ENCODE data around the gene PRICKLE4. TPM values are rescaled to one million over a fixed set of nuclear protein-coding genes. Genes with fewer than 3 reads are reported as not detected.

Gene PRICKLE4
- total RNA-seq, 2 donors from 2014 or later = 11.4 to 11.6 TPM

- whole genome bisulfite sequencing = 100% methylated on average over 2 of the region's 2 CpGs
- intact Hi-C loops (cut with DNase I) = no loop called here
- no peaks in the 10 kb centered on the region for H3K36me3 ChIP-seq
- H3K27me3 ChIP-seq (replicated peaks; ENCODE audit: insufficient read depth) = no peaks in the 10 kb centered on the region
- no peak overlapping the region for H3K27ac ChIP-seq
- no peaks in the 10 kb centered on the region for H3K4me1 ChIP-seq (replicated peaks)
- no peak for TF ChIP-seq POLR2AphosphoS5 (IDR thresholded peaks at IDR 0.05)
- no peak for TF ChIP-seq CTCF (IDR thresholded peaks at IDR 0.05)
- no peak for TF ChIP-seq POLR2A (IDR thresholded peaks at IDR 0.05)
- H3K4me3 ChIP-seq = no peak overlapping the region
- no peaks in the 10 kb centered on the region for H3K9me3 ChIP-seq
- DNase-seq (ENCODE audit: low spot score) = no peak
Observed at GRCh38 chr6:41826343-41827022, 45.9 kb downstream of the PRICKLE4 start.

GRCh38 chr6:41832263-41832662, 51.7 kb downstream of the PRICKLE4 start:
- 92% methylated on average over 3 of the region's 3 CpGs for WGBS
- no peaks in the 10 kb centered on the region for H3K9me3 ChIP-seq
- DNase-seq (ENCODE audit: low spot score) = no peak
- no peaks in the 10 kb centered on the region for H3K27me3 ChIP-seq (replicated peaks; ENCODE audit: insufficient read depth)
- no peak overlapping the region for H3K4me3 ChIP-seq
- no peaks in the 10 kb centered on the region for H3K4me1 ChIP-seq (replicated peaks)
- no peaks in the 10 kb centered on the region for H3K36me3 ChIP-seq
- no peak overlapping the region for H3K27ac ChIP-seq
- TF ChIP-seq POLR2A (IDR thresholded peaks at IDR 0.05) = no peak
- TF ChIP-seq POLR2AphosphoS5 (IDR thresholded peaks at IDR 0.05) = no peak
- no peak for TF ChIP-seq CTCF (IDR thresholded peaks at IDR 0.05)
- intact Hi-C loops (cut with DNase I) = no loop called here

- 80% methylated on average over 5 of the region's 5 CpGs for WGBS
Observed at GRCh38 chr6:41836022-41836659, 55.6 kb downstream of the PRICKLE4 start.

GRCh38 chr6:41836660-41837052, 56.1 kb downstream of the PRICKLE4 start:
- no peak overlapping the region for H3K4me3 ChIP-seq
- no peak overlapping the region for H3K27ac ChIP-seq
- H3K9me3 ChIP-seq = no peaks in the 10 kb centered on the region
- TF ChIP-seq CTCF (IDR thresholded peaks at IDR 0.05) (no peak), POLR2AphosphoS5 (IDR thresholded peaks at IDR 0.05) (no peak), POLR2A (IDR thresholded peaks at IDR 0.05) (no peak)
- H3K27me3 ChIP-seq (replicated peaks; ENCODE audit: insufficient read depth) = no peaks in the 10 kb centered on the region
- 96% methylated on average over 2 of the region's 2 CpGs for WGBS
- H3K36me3 ChIP-seq = no peaks in the 10 kb centered on the region
- intact Hi-C loops (cut with DNase I) = no loop called here
- DNase-seq (ENCODE audit: low spot score) = no peak
- H3K4me1 ChIP-seq (replicated peaks) = no peaks in the 10 kb centered on the region

More at GRCh38 chr6:41836022-41836659, 55.6 kb downstream of the PRICKLE4 start:
- DNase-seq (ENCODE audit: low spot score) = no peak
- no peaks in the 10 kb centered on the region for H3K36me3 ChIP-seq
- H3K27me3 ChIP-seq (replicated peaks; ENCODE audit: insufficient read depth) = no peaks in the 10 kb centered on the region
- H3K4me1 ChIP-seq (replicated peaks) = no peaks in the 10 kb centered on the region
- H3K27ac ChIP-seq = no peak overlapping the region
- H3K9me3 ChIP-seq = no peaks in the 10 kb centered on the region
- intact Hi-C loops (cut with DNase I) = no loop called here
- no peak for TF ChIP-seq POLR2AphosphoS5 (IDR thresholded peaks at IDR 0.05)
- TF ChIP-seq CTCF (IDR thresholded peaks at IDR 0.05) = no peak
- no peak for TF ChIP-seq POLR2A (IDR thresholded peaks at IDR 0.05)
- no peak overlapping the region for H3K4me3 ChIP-seq

Small RNAs within 50 kb of the gene (small RNA-seq; reads per million reads assigned to genes)
- gene AL365205.2 (0 reads per million in 2 donors), gene AL365205.3 (0 reads per million in 2 donors), gene RF00393 (0 reads per million in 2 donors)

Other genes starting within 250 kb of the PRICKLE4 start
- 10 to 100 TPM; 24.8 to 53.5 TPM for gene FOXP4, start 234.4 kb upstream of the PRICKLE4 start, total RNA-seq
- gene MDFI, start 142.3 kb upstream of the PRICKLE4 start, total RNA-seq = 10 to 100 TPM; 31.8 to 77.9 TPM
- 10 to 100 TPM; 28.4 to 31.2 TPM for gene TFEB, start 45.2 kb upstream of the PRICKLE4 start, total RNA-seq
- gene PGC, start 33.4 kb upstream of the PRICKLE4 start, total RNA-seq = 100 to 1,000 TPM in 1 of 2 donors, 10 to 100 TPM in 1; 18.4 to 391 TPM
- 10 to 100 TPM in 1 of 2 donors, 1 to 10 TPM in 1; 5.9 to 18.4 TPM for gene FRS3, start 882 bp upstream of the PRICKLE4 start, total RNA-seq
- 100 to 1,000 TPM; 158 to 233 TPM for gene TOMM6, start 6.9 kb downstream of the PRICKLE4 start, total RNA-seq
- 10 to 100 TPM in 1 of 2 donors, 1 to 10 TPM in 1; 1.7 to 19.5 TPM for gene USP49, start 114.6 kb downstream of the PRICKLE4 start, total RNA-seq
- 10 to 100 TPM; 20.2 to 25.5 TPM for gene MED20, start 140.4 kb downstream of the PRICKLE4 start, total RNA-seq
- 10 to 100 TPM in 1 of 2 donors, 1 to 10 TPM in 1; 9.5 to 12.6 TPM for gene BYSL, start 140.7 kb downstream of the PRICKLE4 start, total RNA-seq
- 100 to 1,000 TPM; 145 to 153 TPM for gene CCND3, start 161.0 kb downstream of the PRICKLE4 start, total RNA-seq

Measured in prostate gland (tissue), 2 donors.